Endothelial cell of hepatic sinusoid (primary cell): Measurements from ENCODE around the gene OSBPL7.

Experiments
- in situ Hi-C: cut with HindIII; loops from 2 replicates; pipeline ENCODE4 v1.10.0; 2017; ENCODE audit warnings: low sequenced_read_pairs

OSBPL7 gene

DNA sequence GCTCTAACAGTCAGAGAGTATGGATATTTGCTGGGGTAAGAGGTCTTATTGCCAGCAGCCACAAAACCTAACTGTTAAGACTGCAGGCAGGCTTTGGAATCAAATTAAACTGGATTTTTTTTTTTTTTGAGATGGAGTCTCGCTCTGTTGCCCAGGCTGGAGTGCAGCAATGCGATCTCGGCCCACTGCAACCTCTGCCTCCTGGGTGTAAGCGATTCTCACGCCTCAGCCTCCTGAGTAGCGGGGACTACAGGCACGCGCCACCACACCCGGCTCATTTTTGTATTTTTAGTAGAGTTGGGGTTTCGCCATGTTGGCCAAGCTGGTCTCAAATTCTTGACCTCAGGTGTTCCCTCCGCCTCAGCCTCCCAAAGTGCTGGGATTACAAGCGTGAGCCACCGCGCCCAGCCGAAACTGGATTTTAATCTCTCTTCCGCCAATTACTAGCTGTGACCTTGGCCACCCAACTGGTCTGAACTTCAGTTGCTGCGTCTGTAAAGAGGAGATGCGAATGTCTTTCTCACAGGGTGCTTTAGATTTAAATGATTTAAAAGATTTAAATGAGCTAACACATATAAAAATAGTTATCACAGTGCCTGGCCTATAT, 8.9 kb upstream of the OSBPL7 start:
- in situ Hi-C loops: no loop called here

DNA sequence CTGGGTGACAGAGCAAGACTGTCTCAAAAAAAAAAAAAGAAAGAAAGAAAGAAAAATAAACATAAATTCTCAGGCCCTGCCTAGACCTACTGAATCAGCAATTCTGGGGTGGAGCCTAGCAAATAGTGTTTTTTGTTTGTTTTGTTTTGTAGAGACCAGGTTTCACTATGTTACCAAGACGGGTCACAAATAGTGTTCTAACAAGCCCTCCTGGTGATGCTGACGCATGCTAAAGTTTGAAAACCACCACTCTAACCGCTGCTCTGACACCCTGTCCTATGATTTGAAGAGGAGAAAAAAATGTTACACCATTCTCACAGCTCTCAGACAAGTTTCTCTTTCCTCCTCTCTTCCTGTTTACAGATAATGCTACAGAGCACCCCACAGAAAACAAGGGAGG, 8.3 kb upstream of the OSBPL7 start:
- in situ Hi-C loops: no loop called here

DNA sequence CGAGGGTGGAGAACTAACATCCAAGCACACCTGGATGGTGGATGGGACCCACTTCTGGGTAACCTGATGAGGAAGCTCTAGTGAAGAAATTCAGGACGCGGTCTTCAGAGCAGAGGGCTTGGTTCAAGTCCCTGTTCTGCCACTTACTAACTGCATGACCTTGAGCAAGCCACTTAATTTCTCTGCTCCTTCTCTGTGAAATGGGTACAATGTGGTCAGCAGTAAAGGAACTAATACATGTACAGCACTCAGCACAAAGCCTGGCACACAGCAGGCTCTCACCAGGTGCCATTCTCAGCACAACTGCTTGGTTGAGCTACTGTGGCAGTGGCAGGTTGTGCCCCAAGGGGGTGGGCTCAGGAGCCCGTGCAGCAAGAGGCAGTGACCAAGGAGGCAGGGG, 1.9 kb upstream of the OSBPL7 start:
- in situ Hi-C loops: loop anchor here (5.0 kb wide), 1 partner anchor 86 kb away; no protein-coding TSS in a partner anchor

DNA sequence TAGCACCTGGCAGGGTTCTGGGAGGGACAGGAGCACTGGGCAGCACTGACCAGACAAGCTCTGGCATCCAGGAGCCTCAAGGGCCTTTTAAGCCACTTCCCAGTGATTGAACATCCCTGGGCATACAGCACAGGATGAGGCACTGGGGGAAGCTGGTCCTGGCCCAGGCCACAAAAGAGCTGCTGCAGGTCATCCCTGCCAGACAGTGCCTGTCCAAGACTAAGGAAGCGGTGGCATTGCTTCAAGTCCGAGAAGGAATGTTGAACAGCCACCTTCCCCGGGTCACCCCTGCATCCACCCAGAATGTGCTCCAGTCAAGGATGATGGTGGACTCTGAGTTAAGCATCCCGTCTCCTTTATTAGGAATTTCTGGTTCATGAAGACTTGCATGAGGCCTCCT, 1.2 kb upstream of the OSBPL7 start:
- in situ Hi-C loops: loop anchor here (5.0 kb wide), 1 partner anchor 85 kb away; no protein-coding TSS in a partner anchor

DNA sequence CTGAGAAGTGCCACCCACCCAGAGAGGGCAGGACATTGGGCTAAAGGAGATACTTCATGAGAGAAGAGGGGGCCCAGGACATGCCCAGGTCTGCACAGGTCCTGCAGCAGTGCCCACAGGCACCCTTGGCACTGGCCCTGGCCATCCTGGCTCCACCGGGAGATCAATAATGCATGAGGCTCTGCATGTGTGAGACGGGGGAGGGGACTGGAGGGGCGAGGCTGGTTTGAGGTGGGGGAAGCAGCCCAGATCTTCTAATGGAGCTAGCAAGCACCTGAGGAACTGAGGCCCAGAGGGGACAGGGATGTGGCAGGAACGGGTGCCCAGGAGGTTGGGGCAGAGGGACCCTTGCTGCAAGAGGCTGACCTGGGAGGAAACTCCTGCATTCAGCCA, 567 bp downstream of the OSBPL7 start:
- in situ Hi-C loops: loop anchor here (5.0 kb wide), 1 partner anchor 84 kb away; no protein-coding TSS in a partner anchor

DNA sequence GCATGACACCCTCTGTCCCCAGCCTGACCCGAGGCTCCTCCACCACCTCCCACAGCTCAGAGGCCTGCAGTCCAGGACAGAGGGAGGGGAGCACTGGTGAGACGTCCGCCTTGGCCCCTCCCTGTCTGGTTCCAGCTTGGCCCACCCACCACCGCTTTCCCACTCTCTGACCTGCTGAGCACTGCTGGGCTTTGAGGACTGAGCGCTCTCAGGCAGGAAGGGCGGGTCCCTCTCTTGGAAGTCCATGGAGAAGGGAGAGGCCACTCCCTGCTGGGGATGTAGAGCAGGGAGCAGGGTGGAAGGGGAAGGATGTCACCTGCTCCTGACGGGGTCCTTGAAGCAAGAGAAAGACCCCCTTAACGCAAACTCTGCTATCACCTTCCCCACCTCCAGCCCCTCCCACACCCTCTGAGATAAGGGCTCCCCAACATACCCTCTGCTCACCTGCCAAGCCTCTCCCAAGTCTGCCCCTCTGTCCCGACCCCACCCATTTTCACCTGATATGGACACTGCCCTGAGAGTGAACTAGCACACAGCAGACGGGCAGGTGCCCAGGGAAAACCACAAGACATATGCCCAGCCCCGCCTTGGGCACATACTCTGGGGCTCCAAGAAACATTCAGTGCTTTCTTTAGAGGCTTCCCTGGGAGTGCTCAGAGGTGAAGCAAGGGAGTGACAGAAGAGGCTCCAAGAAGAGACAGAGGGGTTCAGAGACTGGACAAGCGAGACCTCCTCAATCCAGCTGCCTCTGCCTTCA, 1.4 kb downstream of the OSBPL7 start:
- in situ Hi-C loops: loop anchor here (5.0 kb wide), 1 partner anchor 83 kb away; no protein-coding TSS in a partner anchor

DNA sequence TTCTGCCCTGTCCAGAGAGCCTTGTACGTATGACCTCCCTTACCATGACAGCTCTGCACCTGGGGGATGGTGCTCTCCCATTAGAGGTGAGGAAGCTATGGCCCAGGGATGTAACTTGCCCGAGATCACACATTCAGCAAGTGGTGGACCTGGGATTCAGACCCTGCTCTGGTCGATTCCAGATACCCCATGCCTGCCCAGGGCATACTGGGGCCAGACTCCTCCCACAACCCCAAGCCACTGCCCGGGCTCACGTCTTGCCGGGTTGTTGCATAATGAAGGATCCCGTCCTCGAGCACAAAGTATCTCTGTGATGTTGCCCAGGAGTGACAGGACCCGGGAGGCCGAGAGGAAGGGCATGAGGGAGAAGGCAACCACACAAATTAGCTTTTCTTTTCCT, 2.1 kb downstream of the OSBPL7 start:
- in situ Hi-C loops: no loop called here

DNA sequence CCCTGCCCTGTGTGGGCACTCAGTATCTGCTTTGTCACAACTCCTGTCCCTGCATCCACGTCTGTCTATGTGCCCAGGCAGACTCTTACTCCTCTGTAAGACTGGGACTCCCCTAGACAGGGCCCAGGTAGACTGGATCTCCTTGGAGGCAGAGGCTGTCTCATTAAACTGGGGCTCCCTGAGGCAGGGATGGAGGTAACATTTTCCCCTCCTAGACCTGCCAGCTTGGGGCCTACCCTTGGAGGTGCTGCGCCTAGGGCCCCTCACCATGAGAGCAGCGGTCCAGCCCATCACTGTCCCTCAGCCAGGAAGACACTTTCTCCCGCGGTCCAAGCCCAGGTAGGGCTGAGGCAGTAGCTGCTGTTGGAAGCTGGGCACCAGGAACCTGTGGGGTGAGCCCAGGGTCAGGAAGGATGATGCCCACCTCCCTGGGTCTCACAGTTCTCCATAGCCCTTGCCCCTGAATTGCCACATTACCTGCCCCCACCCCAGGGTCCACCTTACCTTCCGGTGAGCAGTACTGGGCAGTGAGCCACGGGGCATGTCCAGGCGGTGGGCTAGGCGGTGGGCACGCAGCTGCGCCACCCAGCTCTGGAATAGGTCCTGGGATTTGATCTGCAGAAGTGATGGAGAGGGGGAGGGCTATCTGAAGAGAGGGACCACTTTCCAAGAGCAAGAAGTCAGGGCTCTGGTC, 3.4 kb downstream of the OSBPL7 start:
- in situ Hi-C loops: no loop called here

DNA sequence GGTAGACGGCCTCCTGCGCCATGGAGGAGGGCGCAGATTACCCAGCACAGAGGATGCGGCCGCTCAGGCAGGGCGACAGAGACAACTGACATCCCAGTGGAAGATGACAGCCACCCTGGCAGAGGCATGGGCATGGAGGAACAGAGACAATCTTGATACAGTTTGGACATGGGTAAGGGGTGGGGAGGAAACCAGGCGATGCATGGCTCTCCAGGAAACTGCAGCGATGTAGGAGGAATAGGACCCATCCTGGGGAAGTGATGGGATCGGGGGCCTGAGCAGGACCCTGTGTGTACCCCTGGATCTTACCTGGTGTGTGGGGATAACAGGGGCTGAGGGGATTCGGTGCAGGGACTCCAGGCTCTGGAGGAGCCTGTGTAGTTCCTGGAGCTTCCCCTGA, 4.6 kb downstream of the OSBPL7 start:
- in situ Hi-C loops: no loop called here

DNA sequence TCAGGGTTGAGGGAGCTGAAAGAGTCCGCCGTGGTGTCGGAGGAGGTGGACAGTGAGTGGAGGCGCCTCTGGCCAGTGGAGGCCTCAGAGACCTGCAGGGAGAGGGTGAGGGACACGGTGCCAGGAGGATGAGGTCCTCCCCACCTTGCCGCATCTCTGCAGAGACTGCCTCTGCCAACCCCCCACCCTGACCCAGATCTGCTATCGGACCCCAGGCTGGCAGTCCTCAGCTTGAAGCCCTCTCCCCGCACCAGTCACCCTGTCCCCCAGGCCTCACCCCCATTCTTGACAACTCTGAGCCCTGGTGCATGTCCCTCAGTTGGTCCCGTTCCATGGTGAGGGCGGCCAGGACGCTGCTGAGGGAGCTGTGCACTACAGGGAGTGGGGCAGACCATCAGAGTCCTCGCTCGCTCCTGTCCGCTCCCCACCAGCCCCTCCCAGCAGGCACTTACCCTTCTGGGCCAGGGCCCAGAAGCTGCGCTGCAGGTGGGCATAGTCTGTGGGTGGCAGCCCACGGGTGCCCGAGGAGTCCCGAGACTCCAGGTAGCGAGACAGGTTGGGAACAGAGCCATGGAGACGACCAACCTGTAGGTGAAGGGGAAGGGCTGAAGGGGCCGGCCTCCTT, 5.4 kb downstream of the OSBPL7 start:
- in situ Hi-C loops: no loop called here

DNA sequence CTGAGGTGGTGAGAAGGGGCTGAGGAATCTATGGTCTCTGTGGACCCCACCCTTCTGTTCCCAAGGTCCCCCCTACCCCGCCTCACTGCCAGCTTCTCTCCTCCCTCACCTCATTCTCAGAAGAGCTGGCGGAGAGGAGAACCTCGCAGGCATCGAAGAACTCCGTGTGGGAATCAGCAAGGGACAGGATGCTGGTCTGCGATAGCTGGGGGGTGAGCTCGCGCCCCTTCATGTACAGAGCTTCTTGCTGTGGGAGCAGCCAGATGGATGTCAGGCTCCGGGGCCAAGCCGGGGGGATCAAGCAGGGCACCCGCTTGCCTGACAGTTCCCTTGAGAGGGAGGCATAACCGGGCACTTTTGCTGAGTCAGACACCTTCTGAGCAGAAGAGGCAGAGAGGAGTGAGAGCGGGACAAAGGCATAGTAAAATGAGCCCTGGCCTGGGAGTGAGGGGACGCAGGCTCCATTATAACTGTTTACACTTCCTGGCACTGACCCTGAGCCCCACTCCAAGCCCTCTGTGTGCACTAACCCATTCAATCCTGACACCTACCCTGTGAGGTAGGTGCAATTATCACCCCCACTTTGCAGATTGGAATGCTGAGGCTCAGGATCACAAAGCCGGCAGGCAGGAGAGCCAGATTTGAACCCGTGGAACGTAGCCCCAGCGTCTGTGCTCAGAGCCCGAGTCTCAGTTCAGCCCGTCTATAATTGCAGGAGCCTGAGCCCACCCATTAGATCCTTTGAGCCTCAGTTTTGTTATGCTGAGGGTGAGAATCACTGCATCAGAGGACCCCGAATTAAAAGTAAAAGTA, 6.3 kb downstream of the OSBPL7 start:
- in situ Hi-C loops: no loop called here

DNA sequence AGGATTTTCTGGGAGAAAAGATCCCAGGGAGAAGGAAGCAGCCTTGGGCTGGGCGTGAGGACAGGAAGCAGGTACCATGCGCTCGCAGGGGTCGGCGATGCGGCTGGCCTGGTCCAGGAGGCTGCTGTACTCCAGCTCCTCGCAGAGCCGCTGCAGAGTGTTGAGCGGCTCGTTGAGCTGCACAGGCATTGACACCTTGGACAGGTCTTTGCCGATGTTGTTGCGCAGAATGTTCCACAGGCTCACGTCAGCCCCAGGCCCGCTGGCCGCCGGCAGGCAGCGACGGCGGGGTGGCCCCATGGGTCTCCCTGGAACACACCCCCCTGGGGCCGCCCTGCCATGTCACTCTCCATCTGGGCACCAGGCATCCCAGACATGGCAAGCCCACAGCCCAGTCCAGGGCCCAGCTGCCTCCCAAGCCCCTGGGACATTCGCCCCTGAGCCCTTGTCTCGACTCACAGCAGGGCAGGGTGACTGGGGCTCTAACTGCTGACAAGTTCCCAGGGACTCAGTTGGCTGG, 8.0 kb downstream of the OSBPL7 start:
- in situ Hi-C loops: no loop called here

DNA sequence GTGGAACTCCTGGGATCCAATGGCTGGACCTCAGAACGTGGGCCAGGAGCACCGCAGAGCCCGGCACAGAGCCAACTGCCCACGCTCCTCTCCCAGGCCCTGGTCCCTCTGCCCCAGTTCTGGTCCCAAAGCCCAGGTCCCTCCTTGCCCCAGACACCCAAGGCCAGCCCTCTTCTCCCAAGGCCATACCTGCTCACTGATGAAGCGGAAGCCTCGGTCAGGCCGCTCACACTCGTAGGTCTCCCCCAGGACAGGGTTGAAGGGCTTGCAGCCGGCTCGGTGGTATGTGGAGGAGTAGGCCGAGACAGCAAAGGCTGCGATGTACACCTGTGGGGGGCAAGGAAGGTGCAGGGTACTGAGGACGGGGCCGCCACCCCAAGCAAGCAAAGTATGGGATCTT, 8.5 kb downstream of the OSBPL7 start:
- in situ Hi-C loops: no loop called here

DNA sequence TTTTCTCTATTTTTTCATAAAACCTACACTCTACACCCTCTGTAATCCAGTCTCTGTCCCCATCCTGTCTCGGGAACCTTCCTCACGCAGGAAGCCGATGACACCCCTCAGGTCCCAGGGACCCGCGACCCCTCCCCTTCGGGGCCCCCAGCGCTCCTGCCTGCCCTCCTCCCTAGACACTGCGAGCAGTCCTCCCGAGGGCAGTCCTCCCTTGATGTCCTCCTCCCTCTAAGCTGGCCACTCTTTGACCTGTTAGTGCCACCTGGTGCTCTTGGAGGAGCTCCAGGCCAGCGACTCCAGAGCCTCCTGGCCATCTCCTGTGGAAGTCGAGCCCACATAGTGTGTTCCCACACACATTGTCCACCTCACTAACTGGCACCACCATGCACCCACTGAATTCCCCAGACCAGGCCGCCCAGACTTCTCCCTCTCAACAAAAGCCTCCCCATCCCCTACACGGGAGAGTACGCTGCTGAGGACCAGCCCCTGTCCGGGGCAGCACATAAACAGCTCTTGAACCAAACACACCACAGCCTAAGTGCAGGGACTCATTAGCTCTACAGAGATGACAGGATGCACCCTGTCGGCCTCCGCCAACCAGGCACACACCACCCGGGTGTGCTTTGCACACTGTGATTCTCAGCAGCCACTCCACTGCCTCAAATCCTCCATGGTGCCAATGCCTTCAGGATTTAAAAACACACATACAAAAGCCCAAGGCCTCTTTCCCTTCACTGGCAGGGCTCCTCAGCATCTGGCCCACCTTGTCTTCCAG, 9.3 kb downstream of the OSBPL7 start:
- in situ Hi-C loops: no loop called here

DNA sequence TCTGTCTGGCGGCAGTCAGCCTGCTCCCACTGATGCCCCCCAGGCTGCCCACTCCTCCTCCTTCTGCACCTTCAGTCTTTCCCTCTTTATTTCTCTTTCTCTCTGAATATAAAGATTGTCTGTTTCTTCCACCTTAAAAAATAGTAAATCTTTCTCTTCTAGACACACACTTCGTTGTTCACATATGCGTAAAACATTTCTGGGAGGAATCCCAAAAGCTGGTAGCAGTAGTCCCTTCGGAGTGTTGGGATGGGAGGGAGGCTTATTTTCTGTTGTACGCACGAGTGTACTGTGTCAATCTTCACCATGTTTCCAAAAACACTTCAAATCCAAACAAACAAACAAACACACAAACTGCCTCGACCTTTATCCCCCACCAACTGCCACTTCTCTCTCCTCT, 9.9 kb downstream of the OSBPL7 start:
- in situ Hi-C loops: no loop called here

DNA sequence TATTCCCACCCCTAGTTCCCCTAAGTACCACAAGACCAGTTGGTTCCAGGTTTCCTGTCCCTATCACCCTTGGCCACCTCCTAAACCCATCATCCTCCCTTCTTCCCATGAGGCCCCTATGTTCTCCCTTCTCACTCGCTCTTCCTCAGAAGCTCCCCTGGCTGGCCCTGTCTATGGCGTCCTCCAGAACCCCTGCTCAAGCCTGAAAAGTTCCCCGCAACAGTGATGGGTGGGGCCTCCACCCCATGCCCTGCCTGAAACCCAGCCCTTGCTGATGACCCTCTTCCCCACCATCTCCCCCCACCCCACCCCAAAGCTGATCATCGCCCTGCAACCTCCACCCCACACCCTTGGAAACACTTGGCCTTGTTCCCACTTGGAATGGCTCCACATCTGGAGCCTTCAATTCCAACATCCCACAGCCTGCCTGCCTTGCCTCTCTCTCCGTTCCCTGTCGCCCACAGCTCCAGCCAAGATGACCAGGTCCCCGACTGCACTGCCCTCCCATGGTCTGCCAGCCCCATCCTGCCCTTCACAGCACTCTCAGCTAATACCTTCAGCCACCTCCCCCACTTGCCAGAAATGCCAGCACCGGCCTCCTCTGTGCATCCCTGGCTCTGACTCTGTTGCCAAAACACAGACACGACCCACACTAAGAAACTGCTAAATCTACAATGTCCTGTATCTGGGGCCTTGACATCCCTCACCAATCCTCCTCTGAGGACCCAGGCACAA, 10.5 kb downstream of the OSBPL7 start:
- in situ Hi-C loops: no loop called here

DNA sequence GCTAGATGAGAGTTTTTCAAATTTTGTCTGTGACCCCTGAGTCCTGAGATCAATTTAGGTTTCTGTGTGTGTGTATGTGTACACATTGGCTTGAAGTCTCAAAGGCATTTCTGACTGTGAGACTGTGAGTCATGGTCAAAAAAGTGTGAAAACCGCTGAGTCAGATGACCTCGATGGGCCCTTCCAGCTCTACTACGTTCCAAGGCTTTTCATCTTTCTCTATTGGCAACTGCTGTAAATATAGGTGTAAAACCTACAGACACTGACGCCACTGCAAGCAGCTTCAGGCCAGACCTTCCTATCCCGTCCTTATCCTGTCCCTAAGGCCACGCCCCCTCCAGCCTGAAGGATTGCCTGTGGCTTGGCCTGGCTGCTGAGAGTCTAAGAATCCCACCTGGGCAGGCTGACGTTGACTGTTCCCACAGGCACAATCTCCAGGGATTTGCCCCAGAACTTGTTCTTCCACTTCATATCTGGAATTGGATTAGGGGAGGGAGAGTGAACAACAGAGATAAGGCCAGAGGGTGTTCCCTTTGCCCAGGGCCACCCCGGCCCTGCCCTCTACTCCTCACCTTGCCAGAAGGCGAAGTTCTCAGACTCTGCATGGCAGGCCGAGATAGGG, 11.3 kb downstream of the OSBPL7 start:
- in situ Hi-C loops: no loop called here

DNA sequence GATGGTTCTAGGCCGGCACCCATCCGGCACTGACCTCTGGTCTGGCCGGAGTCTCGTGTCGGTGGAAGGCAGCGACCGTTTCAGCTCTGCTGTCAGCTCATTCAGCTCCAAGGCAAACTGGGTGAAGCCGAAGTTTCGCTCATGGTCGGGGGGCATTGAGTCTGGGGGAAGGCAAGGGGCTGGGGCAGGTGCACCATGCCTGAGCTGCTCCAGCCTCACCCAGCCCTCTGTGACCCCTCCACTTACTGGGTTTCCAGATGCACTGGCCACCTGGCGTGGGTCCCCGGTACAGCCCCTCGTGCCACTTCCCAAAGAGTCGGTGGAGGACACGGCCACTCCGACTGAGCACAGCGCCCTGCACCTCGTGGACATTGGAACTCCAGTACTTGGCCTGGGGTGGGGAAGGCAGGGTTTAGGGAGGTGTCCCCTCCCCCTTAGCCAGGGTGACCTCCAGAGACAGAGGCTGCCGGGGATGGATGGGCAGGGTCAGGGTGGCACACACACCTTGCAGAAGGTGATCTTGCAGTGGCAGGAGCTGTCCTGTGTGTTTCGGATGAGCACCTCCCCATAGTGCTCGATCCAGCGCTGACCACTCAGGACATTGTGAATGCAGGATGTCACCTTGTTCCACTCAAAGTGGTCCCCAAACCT, 12.6 kb downstream of the OSBPL7 start:
- in situ Hi-C loops: no loop called here
